HG03196 (cell line): ENCODE results near the gene WDR1.

Experiments used
- ATAC-seq: cut with Tn5 transposase; IDR thresholded peaks from one replicate; pipeline ENCODE4 v1.9.1; 2021; ENCODE audit not compliant: unreplicated experiment

WDR1 gene

GRCh38 chr4:10047967-10048366 is 68.6 kb downstream of the WDR1 start:
- ATAC-seq: no peak

- ATAC-seq: no peak
These were observed 70.1 kb downstream of the WDR1 start for GRCh38 chr4:10046471-10046870.

GRCh38 chr4:10045481-10045880 is 71.1 kb downstream of the WDR1 start:
- no peak for ATAC-seq

- no peak for ATAC-seq
These were observed 75.6 kb downstream of the WDR1 start for GRCh38 chr4:10041036-10041435.

- ATAC-seq: no peak
These were observed 76.3 kb downstream of the WDR1 start for GRCh38 chr4:10040049-10040892.

GRCh38 chr4:10036807-10037342 is 79.7 kb downstream of the WDR1 start:
- no peak for ATAC-seq

DNA sequence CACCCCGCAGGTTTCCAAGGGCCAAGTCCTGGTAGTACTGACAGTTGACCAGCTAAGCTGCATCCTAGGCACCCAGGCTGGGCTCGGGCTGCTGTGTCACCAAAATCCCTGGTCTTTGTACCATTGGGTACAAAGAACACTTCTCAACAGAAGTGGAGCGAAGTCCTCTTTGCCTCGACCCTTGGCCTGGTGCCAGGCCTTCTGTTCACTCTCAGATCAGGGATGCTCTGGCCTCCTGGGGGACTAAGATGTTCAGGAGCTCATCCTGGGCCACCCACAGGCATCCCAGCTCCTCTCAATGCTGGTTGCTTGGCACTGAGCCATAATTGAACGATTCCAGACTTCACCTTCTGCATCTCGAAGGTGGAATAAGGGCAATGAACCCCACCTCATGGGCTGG is 81.5 kb downstream of the WDR1 start:
- ATAC-seq: no peak

DNA sequence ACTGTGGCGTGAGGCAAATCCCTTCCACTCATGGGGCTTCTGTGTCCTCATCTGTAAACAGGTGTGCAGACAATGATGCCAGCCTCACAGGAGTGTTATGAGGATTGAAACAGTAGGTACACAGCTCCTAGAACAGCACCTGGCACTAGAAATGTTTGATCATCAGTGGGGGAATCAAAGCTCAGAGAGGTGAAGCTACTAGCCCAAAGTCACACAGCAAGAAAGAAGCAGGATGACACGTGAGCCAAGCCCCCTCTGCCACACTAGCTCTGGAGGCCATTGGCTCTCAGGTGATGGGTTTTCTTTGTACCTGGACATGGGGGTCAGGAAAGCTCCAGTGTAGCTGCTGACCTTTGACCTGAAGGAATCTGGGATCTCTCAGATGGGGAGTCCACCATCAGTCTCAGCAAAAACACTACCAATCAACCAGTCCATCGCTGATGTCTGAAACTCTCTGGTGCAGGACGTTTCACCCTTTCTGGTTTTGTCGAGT is 81.9 kb downstream of the WDR1 start:
- ATAC-seq: no peak

DNA sequence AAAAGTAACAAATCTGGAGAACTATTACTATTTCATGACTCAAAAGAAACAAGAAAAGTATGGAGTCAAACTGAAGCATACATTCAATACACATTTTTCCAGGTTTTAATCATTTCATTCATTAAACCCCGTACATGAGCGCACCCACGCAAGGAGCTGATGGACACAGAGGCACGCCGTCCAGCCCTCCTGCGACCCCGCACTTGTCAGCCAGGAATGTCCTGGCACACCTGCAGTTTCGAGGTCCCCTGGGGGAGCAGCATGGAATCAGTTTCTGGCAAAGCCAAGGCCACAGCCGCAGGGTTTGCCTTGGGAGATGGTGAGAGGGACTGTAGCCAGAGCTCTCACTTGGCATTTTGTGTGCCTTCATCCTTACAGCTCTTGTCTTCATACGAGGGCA is 82.5 kb downstream of the WDR1 start:
- ATAC-seq: no peak

GRCh38 chr4:10033191-10033881 is 83.3 kb downstream of the WDR1 start:
- ATAC-seq: no peak

DNA sequence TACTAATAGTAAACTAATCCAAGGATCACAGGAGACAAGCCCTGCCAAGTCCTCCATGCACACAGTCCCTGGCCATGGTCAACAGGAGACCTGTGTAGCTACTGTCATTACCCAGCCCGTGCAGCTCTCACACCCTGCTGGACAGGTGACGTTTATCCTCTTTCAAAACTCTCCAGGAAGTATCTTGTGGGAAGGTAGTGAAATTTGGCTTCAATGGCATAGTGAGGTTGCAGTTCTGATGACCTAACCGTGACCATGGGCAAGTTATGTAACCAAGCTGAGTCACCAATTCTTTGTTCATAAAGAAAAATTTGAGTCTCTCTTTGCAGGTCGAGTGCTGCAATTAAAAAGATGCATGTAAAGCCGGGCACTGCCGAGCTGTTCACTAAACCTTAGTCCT is 84.0 kb downstream of the WDR1 start:
- no peak for ATAC-seq

- ATAC-seq: no peak
These were observed 84.7 kb downstream of the WDR1 start for GRCh38 chr4:10031668-10032590.

GRCh38 chr4:10030972-10031667 is 85.5 kb downstream of the WDR1 start:
- ATAC-seq: no peak

DNA sequence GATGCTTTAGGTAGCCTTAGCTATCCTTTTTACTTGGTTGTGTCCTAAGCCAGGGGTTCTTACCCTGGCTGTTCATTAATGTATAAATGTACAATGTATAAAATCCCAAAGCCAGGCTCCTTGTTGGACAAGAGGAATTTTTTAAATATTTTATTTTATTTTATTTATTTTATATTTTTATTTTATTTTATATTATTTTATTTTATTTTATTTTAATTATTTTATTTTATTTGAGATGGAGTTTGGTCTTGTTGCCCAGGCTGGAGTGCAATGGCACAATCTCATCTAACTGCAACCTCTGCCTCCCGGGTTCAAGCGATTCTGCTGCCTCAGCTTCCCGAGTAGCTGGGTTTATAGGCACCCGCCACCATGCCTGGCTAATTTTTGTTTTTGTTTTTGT is 87.2 kb downstream of the WDR1 start:
- ATAC-seq: no peak

DNA sequence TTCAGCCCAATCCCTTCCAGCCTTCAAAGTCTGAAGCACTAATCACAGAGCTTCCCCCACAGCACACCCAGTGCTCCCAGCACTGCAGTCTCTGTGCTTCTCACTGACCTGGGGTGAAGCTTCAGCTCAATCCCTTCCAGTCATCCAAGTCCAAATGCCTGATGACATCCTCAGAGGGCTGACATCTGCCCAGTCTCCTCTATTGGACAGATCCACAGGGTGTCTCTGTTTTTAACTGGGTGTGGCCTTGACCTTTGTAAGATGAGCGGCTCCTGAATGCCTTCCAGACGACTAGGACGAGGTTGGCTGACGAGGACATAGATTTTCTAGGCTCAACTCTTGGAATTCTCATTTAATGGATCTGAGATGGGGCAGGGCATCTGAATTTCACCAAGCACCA is 87.7 kb downstream of the WDR1 start:
- no peak for ATAC-seq

DNA sequence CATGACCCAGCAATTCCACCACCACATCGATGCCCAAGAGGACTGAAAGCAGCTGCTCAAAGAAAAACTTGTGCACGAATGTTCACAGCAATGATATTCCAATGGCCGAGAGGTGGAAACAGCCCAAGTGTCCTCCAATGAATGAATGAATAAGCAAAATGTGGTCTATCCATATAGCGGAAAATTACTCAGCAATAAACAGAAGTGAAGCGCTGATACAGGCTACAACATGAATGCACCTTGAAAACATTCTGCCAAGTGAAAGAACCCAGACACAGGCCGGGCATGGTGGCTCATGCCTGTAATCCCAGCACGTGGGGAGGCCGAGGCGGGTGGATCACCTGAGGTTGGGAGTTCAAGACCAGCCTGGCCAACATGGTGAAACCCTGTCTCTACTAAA is 90.1 kb downstream of the WDR1 start:
- no peak for ATAC-seq

DNA sequence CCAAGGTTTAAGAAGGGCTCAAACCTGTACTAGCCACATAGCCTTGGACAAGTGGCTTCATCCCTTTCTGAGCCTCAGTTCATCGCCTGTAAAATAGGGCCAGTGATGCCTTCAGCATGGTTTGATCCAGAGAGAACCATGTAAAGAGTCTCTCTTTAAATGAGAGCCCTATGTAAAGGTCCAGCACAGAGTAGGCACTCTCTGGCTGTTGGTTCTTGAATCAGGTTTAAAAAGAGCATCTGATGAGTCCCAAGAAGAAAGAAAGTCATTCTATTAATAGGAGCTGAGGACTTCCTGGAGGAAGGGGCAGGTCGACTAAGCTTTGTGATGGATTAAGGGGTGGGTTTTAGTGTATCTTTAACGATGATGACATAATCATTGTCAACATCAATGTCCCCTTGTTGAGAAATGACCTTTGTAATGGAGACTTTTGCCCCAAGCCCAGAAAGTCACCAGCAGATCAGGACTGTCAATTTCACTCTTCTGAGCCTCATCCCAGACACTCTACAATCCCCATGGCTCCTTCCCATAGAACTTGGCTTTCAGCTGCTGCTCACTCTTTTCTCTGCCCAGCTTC is 91.3 kb downstream of the WDR1 start:
- no peak for ATAC-seq
